ENCODE results near the gene EXOSC10. TPM values are rescaled to one million over a fixed set of nuclear protein-coding genes. Genes with fewer than 3 reads are reported as not detected.
A peak's percentile ranks its signal among the peaks of the same experiment; 100 is the strongest.
"Not testable (repeated sequence)": the region's sequence is repeated elsewhere in the genome, so short reads cannot be mapped to it uniquely, and the experiment has no call there.

The EXOSC10 gene
- total RNA-seq, 1 experiment from 2014 or later, result 68.4 TPM

- DNase-seq (ENCODE audit: low read depth), result no peak
Measured at GRCh38 chr1:11044086-11044848, 55.4 kb downstream of the EXOSC10 start.

GRCh38 chr1:11042995-11043874 lies 56.4 kb downstream of the EXOSC10 start:
- no peak for DNase-seq (ENCODE audit: low read depth)

DNA sequence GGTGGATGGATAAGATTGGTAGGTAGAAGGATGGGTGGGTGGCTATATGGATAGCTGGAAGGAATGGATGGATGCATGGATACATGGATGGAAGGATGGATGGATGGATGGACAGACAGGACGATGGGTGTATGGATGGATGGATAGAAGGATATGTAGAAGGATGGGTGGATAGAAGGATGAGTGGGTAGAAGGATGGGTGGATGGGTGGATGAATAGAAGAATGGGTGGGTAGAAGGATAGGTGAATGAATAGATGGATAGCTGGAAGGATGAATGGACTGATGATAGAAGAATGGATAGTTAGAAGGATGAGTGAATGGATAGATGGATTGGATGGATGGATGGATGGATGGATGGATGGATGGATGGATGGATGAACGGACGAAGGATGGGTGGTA lies 57.6 kb downstream of the EXOSC10 start:
- DNase-seq (ENCODE audit: low read depth), result no peak

- no peak for DNase-seq (ENCODE audit: low read depth)
Measured at GRCh38 chr1:11041048-11041447, 58.6 kb downstream of the EXOSC10 start.

DNA sequence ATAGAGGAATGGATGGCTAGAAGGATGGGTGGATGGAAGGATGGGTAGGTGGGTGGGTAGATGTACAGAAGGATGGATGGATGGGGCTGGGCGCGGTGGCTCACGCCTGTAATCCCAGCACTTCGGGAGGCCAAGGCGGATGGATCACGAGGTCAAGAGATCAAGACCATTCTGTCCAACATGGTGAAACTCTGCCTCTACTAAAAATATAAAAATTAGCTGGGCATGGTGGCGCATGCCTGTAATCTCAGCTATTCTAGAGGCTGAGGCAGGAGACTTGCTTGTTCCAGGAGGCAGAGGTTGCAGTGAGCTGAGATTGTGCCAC lies 59.6 kb downstream of the EXOSC10 start:
- not testable (repeated sequence) for DNase-seq (ENCODE audit: low read depth)

DNA sequence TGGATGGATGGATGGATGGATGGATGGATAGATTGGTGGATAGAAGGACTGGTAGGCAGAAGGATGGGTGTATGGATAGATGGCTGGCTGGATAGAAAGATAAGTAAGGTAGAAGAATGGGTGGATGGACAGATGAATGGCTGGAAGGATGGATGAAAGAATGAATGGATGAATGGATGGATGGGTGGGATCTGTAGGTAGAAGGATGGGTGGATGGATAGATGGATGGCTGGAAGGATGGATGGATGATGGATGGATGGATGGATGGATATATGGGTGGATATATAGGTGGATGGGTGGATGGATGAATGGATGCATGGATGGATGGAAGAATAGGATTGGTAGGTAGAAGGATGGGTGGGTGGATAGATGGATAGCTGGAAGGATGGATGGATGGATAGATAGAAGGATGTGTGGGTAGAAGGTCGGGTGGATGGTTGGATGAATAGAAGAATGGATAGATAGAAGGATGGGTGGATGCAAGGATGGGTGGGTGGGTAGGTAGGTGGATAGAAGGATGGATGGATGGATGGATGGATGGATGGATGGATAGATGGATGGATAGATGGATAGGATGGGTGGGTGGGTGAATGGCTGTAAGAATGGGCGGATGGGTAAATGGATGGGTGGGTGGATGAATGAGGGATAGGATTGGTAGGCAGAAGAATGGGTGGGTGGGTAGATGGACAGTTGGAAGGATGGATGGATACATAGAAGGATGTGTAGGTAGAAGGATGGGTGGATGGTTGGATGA lies 60.1 kb downstream of the EXOSC10 start:
- no peak for DNase-seq (ENCODE audit: low read depth)

- DNase-seq (ENCODE audit: low read depth), result peak; percentile 76
Measured at GRCh38 chr1:11037740-11038182, 61.9 kb downstream of the EXOSC10 start.

GRCh38 chr1:11037019-11037739 lies 62.5 kb downstream of the EXOSC10 start:
- not testable (repeated sequence) for DNase-seq (ENCODE audit: low read depth)

DNA sequence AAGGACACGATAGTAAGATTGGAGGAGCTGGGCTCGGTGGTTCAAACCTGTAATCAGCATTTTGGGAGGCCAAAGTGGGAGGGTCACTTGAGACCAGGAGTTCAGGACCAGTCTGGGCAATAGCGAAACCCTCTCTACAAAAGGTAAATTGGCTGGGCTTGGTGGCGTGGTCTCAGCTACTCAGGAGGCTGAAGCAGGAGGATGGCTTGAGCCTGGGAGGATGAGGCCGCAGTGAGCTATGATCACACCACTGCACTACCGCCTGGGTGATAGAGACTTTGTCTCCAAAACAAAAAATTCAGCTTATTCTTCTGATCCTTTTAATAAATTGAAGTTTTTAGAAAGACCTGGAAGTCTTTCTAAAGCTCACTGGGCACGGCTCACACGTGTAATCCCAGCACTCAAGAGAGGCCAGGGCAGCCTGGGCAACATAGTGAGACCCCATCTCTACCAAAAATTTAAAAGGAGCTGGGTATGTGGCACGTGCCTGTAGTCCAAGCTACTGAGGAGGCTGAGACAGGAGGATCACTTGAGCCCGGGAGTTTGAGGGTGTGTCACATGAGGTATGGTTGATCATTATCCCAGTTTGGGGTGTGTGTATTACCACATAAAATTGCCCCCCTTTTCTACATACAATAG lies 67.9 kb downstream of the EXOSC10 start:
- no peak for DNase-seq (ENCODE audit: low read depth)

DNA sequence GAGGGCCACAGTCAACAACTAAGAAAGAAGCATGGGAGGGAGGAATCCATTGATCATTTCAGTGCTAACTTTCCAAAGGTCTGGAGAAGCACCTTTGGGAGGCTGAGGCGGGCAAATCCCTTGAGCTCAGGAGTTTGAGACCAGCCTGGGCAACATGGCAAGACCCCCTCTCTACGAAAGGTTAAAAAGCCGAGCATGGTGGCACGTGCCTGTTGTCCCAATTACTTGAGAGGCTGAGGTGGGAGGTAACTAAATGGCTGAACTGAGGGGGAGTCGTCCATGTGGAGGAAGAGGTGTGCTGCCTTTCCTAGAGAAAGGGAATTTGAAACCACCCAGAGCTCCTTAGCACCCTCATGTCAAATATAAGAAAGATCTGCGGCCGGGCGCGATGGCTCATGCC lies 68.8 kb downstream of the EXOSC10 start:
- DNase-seq (ENCODE audit: low read depth), result no peak

DNA sequence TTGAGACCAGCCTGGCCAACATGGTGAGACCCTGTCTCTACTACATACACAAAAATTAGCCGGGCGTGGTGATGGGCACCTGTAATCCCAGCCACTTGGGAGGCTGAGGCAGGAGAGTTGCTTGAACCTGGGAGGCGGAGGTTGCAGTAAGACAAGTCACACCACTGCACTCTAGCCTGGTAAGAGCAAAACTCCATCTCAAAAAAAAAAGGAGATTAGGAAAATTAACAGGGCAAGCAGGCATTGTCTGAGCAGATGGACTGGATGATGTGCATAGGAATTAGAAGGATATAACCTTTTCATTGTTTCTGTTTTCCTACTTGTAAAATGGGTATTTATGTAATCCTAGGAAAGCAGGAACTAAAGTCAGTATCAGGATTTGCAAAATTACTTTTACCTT lies 71.7 kb downstream of the EXOSC10 start:
- no peak for DNase-seq (ENCODE audit: low read depth)

GRCh38 chr1:11027316-11027715 lies 72.4 kb downstream of the EXOSC10 start:
- no peak for DNase-seq (ENCODE audit: low read depth)

GRCh38 chr1:11026903-11027302 lies 72.8 kb downstream of the EXOSC10 start:
- no peak for DNase-seq (ENCODE audit: low read depth)

- DNase-seq (ENCODE audit: low read depth), result no peak
Measured at GRCh38 chr1:11026052-11026451, 73.6 kb downstream of the EXOSC10 start.

- no peak for DNase-seq (ENCODE audit: low read depth)
Measured at GRCh38 chr1:11025618-11026017, 74.1 kb downstream of the EXOSC10 start.

- no peak for DNase-seq (ENCODE audit: low read depth)
Measured at GRCh38 chr1:11024874-11025203, 74.8 kb downstream of the EXOSC10 start.

DNA sequence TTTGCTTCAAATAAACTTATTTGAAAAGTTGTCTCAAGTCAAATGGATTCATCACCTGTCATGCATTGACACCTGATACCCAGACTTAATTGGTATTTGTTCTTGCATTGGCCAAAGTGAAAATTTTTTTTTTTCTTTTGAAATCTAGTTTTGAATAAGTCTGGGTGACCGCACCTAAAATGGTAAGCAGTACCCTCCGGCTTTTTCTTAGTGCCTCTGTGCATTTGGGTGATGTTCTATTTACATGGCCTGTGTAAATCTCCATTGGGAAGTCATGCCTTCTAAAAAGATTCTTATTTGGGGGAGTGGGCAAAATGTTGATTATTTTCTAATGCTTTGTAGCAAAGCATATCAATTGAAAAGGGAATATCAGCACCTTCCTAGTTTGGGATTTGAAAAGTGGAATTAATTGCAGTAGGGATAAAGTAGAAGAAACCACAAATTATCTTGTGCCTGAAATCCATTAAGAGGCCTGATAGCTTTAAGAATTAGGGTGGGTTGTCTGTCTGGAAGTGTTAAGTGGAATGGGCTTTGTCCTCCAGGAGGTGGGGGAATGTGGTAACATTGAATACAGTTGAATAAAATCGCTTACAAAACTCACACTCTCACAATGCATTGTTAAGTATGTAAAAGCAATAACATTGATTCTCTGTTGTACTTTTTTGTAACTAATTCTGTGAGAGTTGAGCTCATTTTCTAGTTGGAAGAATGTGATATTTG lies 75.4 kb downstream of the EXOSC10 start:
- no peak for DNase-seq (ENCODE audit: low read depth)

- DNase-seq (ENCODE audit: low read depth), result no peak
Measured at GRCh38 chr1:11023201-11023600, 76.5 kb downstream of the EXOSC10 start.

GRCh38 chr1:11019971-11020370 lies 79.7 kb downstream of the EXOSC10 start:
- no peak for DNase-seq (ENCODE audit: low read depth)

DNA sequence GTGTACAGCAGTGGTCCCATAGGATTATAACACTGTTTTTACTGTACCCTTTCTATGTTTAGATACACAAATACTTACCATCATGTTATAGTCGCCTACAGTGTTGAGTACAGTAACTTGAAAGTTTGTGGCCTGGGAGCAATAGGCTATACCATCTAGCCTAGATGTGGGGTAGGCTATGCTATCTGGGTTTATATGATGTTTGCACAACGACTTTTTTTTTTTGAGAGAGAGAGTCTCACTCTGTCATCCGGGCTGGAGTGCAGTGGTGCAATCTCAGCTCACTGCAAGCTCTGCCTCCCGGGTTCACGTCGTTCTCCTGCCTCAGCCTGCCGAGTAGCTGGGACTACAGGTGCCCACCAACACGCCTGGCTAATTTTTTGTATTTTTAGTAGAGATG lies 80.3 kb downstream of the EXOSC10 start:
- not testable (repeated sequence) for DNase-seq (ENCODE audit: low read depth)

All from M059J (cell line).